ENCODE measurements around the gene KCTD12. TPM values are rescaled to one million over a fixed set of nuclear protein-coding genes. Genes with fewer than 3 reads are reported as not detected.

Gene KCTD12
- total RNA-seq, 1 experiment from 2014 or later, result 6.7 TPM

DNA sequence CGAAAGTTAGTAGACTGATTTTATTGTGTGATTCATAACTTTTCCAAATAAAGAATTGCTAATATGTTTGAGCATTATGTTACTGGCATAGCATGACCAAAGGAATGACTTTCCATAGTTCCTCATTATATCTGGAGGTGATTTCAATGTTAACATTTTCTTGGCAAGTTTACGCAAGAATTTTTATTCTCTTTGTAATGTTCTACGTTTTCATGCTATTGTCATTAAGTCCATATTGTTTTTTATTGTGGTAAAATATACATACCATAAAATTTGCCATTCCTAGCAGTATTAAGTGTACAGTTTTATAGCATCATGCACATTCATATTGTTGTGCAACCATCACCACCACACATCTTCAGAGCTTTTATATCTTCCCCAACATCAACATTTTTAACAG, 14.8 kb downstream of the KCTD12 start (continued):
- TF ChIP-seq TEAD4 (CRISPR knock-in tag; IDR thresholded peaks at IDR 0.05) (no peak), ZNF219 (CRISPR knock-in tag; IDR thresholded peaks at IDR 0.05; ENCODE audit: borderline replicate concordance) (no peak), ZNF232 (CRISPR knock-in tag; IDR thresholded peaks at IDR 0.05) (no peak), ZNF423 (CRISPR knock-in tag; IDR thresholded peaks at IDR 0.05) (no peak)
- TF ChIP-seq, protein P1, sequence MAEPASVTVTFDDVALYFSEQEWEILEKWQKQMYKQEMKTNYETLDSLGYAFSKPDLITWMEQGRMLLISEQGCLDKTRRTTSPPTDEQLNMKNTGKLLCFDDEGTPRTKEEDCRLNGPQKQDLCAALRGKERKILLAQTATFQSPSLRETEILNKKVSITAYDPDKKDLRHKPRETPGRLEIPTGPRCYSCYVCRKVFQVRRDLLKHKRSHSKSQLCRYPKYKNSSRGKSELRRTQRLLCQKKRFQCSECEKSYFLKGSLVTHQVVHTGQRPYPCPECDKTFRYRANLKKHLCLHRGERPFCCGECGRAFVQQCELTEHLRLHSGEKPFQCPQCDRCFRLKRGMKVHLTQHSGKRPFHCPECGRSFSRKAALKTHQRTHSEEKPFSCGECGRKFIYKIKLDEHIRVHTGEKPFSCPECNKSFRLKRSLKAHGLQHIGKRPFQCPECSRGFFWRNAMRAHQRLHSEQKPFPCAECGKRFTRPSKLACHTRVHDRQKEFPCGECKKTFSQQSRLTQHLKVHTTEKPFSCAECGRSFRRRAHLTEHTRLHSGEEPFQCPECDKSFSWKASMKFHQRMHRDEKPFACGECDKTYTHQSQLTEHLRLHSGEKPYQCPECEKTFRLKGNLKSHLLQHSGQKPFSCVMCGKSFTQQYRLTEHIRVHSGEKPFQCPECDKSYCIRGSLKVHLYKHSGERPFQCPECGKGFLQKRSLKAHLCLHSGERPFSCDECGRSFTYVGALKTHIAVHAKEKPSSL (CRISPR knock-in tag; conservative IDR thresholded peaks at IDR 0.05), result no peak

DNA sequence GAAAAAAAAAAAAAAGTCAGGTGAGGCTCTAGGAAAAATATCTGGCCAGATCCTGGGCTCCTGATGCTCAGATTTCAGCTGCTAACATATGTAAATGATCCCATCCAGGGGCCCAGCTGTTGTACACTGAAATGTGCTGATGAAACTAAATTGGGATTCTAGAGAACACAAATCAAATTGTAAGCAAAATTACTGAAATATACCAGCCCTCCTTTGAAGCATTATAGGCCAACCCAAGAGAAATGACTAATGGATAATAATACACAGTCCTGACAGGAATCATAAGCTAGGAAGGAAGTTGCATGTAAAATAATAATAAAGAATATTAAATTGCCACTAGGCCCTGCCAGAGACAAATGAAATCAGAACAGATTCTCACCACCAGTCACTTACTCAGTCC, 17.8 kb downstream of the KCTD12 start:
- H3K4me1 Mint-ChIP-seq, result peaks cover 8% of the 10 kb centered on the region; the same call in 1 of the 2 replicates
- ATAC-seq, result no peak
- TF ChIP-seq ZNF396 (CRISPR knock-in tag; IDR thresholded peaks at IDR 0.05; ENCODE audit: borderline replicate concordance) (no peak), FOXK1 (CRISPR knock-in tag; IDR thresholded peaks at IDR 0.05) (no peak), SP1 (CRISPR knock-in tag; conservative IDR thresholded peaks at IDR 0.05) (no peak), MYBL2 (CRISPR knock-in tag; IDR thresholded peaks at IDR 0.05) (no peak)
- TF ChIP-seq, protein P2, sequence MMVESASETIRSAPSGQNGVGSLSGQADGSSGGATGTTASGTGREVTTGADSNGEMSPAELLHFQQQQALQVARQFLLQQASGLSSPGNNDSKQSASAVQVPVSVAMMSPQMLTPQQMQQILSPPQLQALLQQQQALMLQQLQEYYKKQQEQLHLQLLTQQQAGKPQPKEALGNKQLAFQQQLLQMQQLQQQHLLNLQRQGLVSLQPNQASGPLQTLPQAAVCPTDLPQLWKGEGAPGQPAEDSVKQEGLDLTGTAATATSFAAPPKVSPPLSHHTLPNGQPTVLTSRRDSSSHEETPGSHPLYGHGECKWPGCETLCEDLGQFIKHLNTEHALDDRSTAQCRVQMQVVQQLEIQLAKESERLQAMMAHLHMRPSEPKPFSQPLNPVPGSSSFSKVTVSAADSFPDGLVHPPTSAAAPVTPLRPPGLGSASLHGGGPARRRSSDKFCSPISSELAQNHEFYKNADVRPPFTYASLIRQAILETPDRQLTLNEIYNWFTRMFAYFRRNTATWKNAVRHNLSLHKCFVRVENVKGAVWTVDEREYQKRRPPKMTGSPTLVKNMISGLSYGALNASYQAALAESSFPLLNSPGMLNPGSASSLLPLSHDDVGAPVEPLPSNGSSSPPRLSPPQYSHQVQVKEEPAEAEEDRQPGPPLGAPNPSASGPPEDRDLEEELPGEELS (CRISPR knock-in tag; IDR thresholded peaks at IDR 0.05), result no peak
- CTCF ChIA-PET, result no interaction called here
- no peaks in the 10 kb centered on the region for H3K36me3 Mint-ChIP-seq
- no peaks in the 10 kb centered on the region for H3K27me3 Mint-ChIP-seq (ENCODE audit: low read depth)
- H3K4me3 Mint-ChIP-seq, result no peak overlapping the region
- no peaks in the 10 kb centered on the region for H3K9me3 Mint-ChIP-seq
- H3K27ac Mint-ChIP-seq, result no peak overlapping the region
- POLR2A ChIA-PET, result no interaction called here
- DNase-seq (ENCODE audit: low spot score), result no peak

DNA sequence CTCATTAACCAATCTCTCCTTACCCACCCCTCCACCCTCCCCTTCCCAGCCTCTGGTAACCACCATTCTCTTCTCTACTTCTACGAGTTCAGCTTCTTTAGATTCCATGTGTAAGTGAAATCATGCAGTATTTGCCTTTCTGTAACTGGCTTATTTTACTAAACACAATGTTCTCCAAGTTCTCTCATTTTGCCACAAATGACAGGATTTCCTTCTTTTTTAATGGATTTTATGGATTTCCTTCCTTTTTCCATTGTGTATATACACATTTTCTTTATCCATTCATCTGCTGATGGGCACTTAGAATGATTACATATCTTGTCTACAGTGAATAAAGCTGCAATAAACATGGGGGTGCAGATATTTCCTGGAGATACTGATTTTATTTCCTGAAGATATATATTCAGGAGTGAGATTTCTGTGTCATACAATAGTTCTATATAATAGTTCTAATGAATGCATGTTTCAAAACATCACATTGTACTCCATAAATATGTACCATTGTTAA, 20.2 kb downstream of the KCTD12 start:
- CTCF ChIA-PET, result no interaction called here

More for the DNA sequence above, 20.2 kb downstream of the KCTD12 start:
- Mint-ChIP-seq H3K4me1 (peaks cover 8% of the 10 kb centered on the region; the same call in 1 of the 2 replicates), H3K4me3 (no peak overlapping the region), H3K9me3 (no peaks in the 10 kb centered on the region), H3K27ac (no peak overlapping the region), H3K27me3 (ENCODE audit: low read depth) (no peaks in the 10 kb centered on the region), H3K36me3 (no peaks in the 10 kb centered on the region)
- DNase-seq (ENCODE audit: low spot score) (no peak), ATAC-seq (no peak)
- TF ChIP-seq, protein P3, sequence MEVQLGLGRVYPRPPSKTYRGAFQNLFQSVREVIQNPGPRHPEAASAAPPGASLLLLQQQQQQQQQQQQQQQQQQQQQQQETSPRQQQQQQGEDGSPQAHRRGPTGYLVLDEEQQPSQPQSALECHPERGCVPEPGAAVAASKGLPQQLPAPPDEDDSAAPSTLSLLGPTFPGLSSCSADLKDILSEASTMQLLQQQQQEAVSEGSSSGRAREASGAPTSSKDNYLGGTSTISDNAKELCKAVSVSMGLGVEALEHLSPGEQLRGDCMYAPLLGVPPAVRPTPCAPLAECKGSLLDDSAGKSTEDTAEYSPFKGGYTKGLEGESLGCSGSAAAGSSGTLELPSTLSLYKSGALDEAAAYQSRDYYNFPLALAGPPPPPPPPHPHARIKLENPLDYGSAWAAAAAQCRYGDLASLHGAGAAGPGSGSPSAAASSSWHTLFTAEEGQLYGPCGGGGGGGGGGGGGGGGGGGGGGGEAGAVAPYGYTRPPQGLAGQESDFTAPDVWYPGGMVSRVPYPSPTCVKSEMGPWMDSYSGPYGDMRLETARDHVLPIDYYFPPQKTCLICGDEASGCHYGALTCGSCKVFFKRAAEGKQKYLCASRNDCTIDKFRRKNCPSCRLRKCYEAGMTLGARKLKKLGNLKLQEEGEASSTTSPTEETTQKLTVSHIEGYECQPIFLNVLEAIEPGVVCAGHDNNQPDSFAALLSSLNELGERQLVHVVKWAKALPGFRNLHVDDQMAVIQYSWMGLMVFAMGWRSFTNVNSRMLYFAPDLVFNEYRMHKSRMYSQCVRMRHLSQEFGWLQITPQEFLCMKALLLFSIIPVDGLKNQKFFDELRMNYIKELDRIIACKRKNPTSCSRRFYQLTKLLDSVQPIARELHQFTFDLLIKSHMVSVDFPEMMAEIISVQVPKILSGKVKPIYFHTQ (CRISPR knock-in tag; IDR thresholded peaks at IDR 0.05), result no peak
- no peak for TF ChIP-seq ZNF416 (CRISPR knock-in tag; IDR thresholded peaks at IDR 0.05)
- no peak for TF ChIP-seq PRRX2 (CRISPR knock-in tag; IDR thresholded peaks at IDR 0.05)
- TF ChIP-seq, protein P4, sequence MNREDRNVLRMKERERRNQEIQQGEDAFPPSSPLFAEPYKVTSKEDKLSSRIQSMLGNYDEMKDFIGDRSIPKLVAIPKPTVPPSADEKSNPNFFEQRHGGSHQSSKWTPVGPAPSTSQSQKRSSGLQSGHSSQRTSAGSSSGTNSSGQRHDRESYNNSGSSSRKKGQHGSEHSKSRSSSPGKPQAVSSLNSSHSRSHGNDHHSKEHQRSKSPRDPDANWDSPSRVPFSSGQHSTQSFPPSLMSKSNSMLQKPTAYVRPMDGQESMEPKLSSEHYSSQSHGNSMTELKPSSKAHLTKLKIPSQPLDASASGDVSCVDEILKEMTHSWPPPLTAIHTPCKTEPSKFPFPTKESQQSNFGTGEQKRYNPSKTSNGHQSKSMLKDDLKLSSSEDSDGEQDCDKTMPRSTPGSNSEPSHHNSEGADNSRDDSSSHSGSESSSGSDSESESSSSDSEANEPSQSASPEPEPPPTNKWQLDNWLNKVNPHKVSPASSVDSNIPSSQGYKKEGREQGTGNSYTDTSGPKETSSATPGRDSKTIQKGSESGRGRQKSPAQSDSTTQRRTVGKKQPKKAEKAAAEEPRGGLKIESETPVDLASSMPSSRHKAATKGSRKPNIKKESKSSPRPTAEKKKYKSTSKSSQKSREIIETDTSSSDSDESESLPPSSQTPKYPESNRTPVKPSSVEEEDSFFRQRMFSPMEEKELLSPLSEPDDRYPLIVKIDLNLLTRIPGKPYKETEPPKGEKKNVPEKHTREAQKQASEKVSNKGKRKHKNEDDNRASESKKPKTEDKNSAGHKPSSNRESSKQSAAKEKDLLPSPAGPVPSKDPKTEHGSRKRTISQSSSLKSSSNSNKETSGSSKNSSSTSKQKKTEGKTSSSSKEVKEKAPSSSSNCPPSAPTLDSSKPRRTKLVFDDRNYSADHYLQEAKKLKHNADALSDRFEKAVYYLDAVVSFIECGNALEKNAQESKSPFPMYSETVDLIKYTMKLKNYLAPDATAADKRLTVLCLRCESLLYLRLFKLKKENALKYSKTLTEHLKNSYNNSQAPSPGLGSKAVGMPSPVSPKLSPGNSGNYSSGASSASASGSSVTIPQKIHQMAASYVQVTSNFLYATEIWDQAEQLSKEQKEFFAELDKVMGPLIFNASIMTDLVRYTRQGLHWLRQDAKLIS (CRISPR knock-in tag; IDR thresholded peaks at IDR 0.05; ENCODE audit: borderline replicate concordance), result no peak
- TF ChIP-seq, protein P5, sequence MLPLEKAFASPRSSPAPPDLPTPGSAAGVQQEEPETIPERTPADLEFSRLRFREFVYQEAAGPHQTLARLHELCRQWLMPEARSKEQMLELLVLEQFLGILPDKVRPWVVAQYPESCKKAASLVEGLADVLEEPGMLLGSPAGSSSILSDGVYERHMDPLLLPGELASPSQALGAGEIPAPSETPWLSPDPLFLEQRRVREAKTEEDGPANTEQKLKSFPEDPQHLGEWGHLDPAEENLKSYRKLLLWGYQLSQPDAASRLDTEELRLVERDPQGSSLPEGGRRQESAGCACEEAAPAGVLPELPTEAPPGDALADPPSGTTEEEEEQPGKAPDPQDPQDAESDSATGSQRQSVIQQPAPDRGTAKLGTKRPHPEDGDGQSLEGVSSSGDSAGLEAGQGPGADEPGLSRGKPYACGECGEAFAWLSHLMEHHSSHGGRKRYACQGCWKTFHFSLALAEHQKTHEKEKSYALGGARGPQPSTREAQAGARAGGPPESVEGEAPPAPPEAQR (CRISPR knock-in tag; IDR thresholded peaks at IDR 0.05), result no peak
- TF ChIP-seq, protein P6, sequence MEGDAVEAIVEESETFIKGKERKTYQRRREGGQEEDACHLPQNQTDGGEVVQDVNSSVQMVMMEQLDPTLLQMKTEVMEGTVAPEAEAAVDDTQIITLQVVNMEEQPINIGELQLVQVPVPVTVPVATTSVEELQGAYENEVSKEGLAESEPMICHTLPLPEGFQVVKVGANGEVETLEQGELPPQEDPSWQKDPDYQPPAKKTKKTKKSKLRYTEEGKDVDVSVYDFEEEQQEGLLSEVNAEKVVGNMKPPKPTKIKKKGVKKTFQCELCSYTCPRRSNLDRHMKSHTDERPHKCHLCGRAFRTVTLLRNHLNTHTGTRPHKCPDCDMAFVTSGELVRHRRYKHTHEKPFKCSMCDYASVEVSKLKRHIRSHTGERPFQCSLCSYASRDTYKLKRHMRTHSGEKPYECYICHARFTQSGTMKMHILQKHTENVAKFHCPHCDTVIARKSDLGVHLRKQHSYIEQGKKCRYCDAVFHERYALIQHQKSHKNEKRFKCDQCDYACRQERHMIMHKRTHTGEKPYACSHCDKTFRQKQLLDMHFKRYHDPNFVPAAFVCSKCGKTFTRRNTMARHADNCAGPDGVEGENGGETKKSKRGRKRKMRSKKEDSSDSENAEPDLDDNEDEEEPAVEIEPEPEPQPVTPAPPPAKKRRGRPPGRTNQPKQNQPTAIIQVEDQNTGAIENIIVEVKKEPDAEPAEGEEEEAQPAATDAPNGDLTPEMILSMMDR (IDR thresholded peaks at IDR 0.05), result no peak
- TF ChIP-seq IRF2 (CRISPR knock-in tag; IDR thresholded peaks at IDR 0.05; ENCODE audit: borderline replicate concordance, low read depth), result no peak
- POLR2A ChIA-PET, result no interaction called here

Measured in WTC11 (cell line).